Kidney (tissue), 14 donors: Measurements from ENCODE around the gene ANKRD24. TPM values are rescaled to one million over a fixed set of nuclear protein-coding genes. Genes with fewer than 3 reads are reported as not detected.

Experiments used
- DNase-seq, 5 donors: peaks; one replicate each; pipeline ENCODE4 v3.0.0-alpha.2; 2013 to 2020
- FAIRE-seq: peaks from 2 replicates; lab custom pipeline; 2012; peaks lifted over from hg19 to GRCh38; lab: Jason Lieb, UNC
- H3K27ac ChIP-seq, 2 donors: one replicate each; pipeline ENCODE4 v1.7.0; 2013; ENCODE audit warnings: low read depth in 2 of 2, low read length in 2 of 2, inconsistent platforms in 1 of 2
- H3K27me3 ChIP-seq: one replicate; pipeline ENCODE4 v1.7.1; 2013; ENCODE audit warnings: low read length, inconsistent platforms; ENCODE audit not compliant: control insufficient read depth, insufficient read depth
- H3K36me3 ChIP-seq, 3 donors: one replicate each; pipeline versions ENCODE4 v1.7.0 to v1.7.1; 2013; ENCODE audit warnings: low read length in 3 of 3, control low read depth in 1 of 3, inconsistent platforms in 1 of 3; ENCODE audit not compliant: insufficient read depth in 3 of 3, control insufficient read depth in 2 of 3
- H3K4me1 ChIP-seq, 3 donors: one replicate each; pipeline versions ENCODE4 v1.7.0 to v1.7.1; 2013; ENCODE audit warnings: low read length in 3 of 3, inconsistent platforms in 1 of 3, low read depth in 1 of 3; ENCODE audit not compliant: control insufficient read depth in 2 of 3, insufficient read depth in 2 of 3
- H3K4me3 ChIP-seq, 3 donors: one replicate each; pipeline versions ENCODE4 v1.7.0 to v1.8.1; 2013; ENCODE audit warnings: low read length in 3 of 3, control low read depth in 1 of 3, inconsistent platforms in 1 of 3
- H3K9ac ChIP-seq, 3 donors: one replicate each; pipeline versions ENCODE4 v1.7.0 to v1.7.1; 2013; ENCODE audit warnings: low read length in 3 of 3, control low read depth in 1 of 3, inconsistent platforms in 1 of 3
- H3K9me3 ChIP-seq, 3 donors: one replicate each; pipeline versions ENCODE4 v1.7.0 to v1.7.1; 2013; ENCODE audit warnings: low read length in 3 of 3, control low read depth in 1 of 3, inconsistent platforms in 1 of 3; ENCODE audit not compliant: control insufficient read depth in 2 of 3, insufficient read depth in 1 of 3
- CTCF ChIP-seq: IDR thresholded peaks from 3 replicates; pipeline ENCODE4 v1.5.1; 2012; ENCODE audit warnings: mild to moderate bottlenecking, moderate library complexity, borderline replicate concordance; ENCODE audit not compliant: insufficient read depth; ENCODE audit errors: extremely low read depth
- intact Hi-C: fragments of 100-400 bp; cut with DNase I; formaldehyde crosslinking; loops from one replicate; pipeline ENCODE4 v1.11.1; 2022
- polyA plus RNA-seq: library from polyadenylated mRNA; stranded (reverse); fragments of 350-450 nt; fragmentation: Illumina TruSeq; extraction: RNeasy Lipid Tissue Mini Kit (QIAGEN cat#74804); gene quantifications from one replicate; pipeline ENCODE4 v1.2.3, GENCODE V29; 2014; ENCODE audit warnings: low read depth, low replicate concordance; ENCODE audit not compliant: insufficient read depth
- total RNA-seq: library from RNA; stranded (reverse); fragmentation: NEBNext Ultra II Directional; extraction: Animal tissue kit (Norgen Biotek cat#: 25700); gene quantifications from one replicate; pipeline ENCODE4 v1.2.1, GENCODE V29; 2021
- donor health status: control.
- donor health status: control.
- donor health status: control.
- donor health status: control.
- donor health status: control.
- donor health status: DM: yes; HTN: yes; CAD: no.
- donor health status: Normal renal cell carcinoma (clear cell type).

The ANKRD24 gene
- total and polyA plus RNA-seq, 2 donors from 2014 or later, result 0.72 to 1.8 TPM

- no peak for TF ChIP-seq CTCF
- Histone ChIP-seq H3K36me3 (no peaks in the 10 kb centered on the region), H3K27ac (no peak overlapping the region), H3K27me3 (no peaks in the 10 kb centered on the region), H3K4me3 (no peak overlapping the region), H3K9ac (no peak overlapping the region), H3K9me3 (no peaks in the 10 kb centered on the region), H3K4me1 (no peaks in the 10 kb centered on the region)
- FAIRE-seq (no peak), DNase-seq (no peak)
- intact Hi-C loops, result no loop called here
Observed at GRCh38 chr19:4144666-4145249, 37.7 kb upstream of the ANKRD24 start.

GRCh38 chr19:4149518-4150288 is 32.8 kb upstream of the ANKRD24 start:
- Histone ChIP-seq H3K4me3 (no peak overlapping the region), H3K27me3 (no peaks in the 10 kb centered on the region), H3K27ac (no peak overlapping the region), H3K4me1 (no peaks in the 10 kb centered on the region), H3K9ac (no peak overlapping the region), H3K9me3 (no peaks in the 10 kb centered on the region), H3K36me3 (no peaks in the 10 kb centered on the region)
- intact Hi-C loops, result no loop called here
- TF ChIP-seq CTCF, result no peak
- FAIRE-seq (no peak), DNase-seq (no peak)

GRCh38 chr19:4151623-4152022 is 30.9 kb upstream of the ANKRD24 start:
- H3K4me1 ChIP-seq, result no peaks in the 10 kb centered on the region
- no peak for TF ChIP-seq CTCF
- no peaks in the 10 kb centered on the region for H3K36me3 ChIP-seq
- no peak overlapping the region for H3K9ac ChIP-seq
- H3K4me3 ChIP-seq, result no peak overlapping the region
- H3K27me3 ChIP-seq, result no peaks in the 10 kb centered on the region
- intact Hi-C loops, result no loop called here
- H3K9me3 ChIP-seq, result no peaks in the 10 kb centered on the region
- no peak for DNase-seq
- H3K27ac ChIP-seq, result no peak overlapping the region
- no peak for FAIRE-seq
